Peyer's patch (tissue), 4 donors: ENCODE results near the gene PBX4.

Experiments
- POLR2A ChIP-seq, 2 donors: fragments of 450-650 bp; IDR thresholded peaks; one replicate each; pipeline ENCODE4 v1.5.1; 2017; ENCODE audit warnings: antibody characterized with exemption in 2 of 2, mild to moderate bottlenecking in 2 of 2, moderate library complexity in 2 of 2
- TF ChIP-seq, protein P1 (sequence below), 6 experiments: fragments of 450-650 bp in 4 of 6; fragments of 200-600 bp in 2 of 6; sonication (generic) in 1 of 6; IDR thresholded peaks; one replicate each; pipeline ENCODE4 v1.5.1; 2017 to 2019; ENCODE audit warnings: antibody characterized with exemption in 6 of 6, mild to moderate bottlenecking in 3 of 6, moderate library complexity in 1 of 6

DNA sequence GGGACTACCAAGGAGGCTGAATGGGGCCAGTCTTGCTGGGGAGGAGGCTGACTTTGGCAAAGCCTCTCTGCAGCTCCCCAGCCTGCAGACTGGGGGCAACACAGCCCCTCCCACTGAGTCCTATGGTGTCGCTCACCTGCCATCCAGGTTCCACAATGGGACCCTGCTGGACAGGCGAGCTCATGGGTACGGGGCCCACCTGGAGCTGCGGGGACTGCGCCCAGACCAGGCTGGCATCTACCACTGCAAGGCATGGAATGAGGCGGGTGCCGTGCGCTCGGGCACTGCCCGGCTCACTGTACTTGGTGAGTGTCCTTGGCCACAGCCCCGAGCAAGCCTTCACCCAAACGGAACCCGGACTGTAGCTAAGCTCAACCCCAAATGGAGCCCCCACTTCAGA lies 75.4 kb downstream of the PBX4 start:
- TF ChIP-seq, protein P1, sequence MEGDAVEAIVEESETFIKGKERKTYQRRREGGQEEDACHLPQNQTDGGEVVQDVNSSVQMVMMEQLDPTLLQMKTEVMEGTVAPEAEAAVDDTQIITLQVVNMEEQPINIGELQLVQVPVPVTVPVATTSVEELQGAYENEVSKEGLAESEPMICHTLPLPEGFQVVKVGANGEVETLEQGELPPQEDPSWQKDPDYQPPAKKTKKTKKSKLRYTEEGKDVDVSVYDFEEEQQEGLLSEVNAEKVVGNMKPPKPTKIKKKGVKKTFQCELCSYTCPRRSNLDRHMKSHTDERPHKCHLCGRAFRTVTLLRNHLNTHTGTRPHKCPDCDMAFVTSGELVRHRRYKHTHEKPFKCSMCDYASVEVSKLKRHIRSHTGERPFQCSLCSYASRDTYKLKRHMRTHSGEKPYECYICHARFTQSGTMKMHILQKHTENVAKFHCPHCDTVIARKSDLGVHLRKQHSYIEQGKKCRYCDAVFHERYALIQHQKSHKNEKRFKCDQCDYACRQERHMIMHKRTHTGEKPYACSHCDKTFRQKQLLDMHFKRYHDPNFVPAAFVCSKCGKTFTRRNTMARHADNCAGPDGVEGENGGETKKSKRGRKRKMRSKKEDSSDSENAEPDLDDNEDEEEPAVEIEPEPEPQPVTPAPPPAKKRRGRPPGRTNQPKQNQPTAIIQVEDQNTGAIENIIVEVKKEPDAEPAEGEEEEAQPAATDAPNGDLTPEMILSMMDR (IDR thresholded peaks at IDR 0.05), result no peak
- no peak for TF ChIP-seq POLR2A (IDR thresholded peaks at IDR 0.05)
